Breast epithelium (tissue), 3 donors: ENCODE results near the gene PTPRN2.

Source experiments
- POLR2A ChIP-seq: fragments of 450-650 bp; IDR thresholded peaks from one replicate; pipeline ENCODE4 v1.6.1; 2016; ENCODE audit warnings: antibody characterized with exemption, mild to moderate bottlenecking, moderate library complexity
- POLR2AphosphoS5 ChIP-seq, 3 donors: sonication (generic); formaldehyde crosslinking; IDR thresholded peaks; one replicate each; pipeline ENCODE4 v1.6.1; 2017; ENCODE audit warnings: antibody characterized with exemption in 3 of 3

DNA sequence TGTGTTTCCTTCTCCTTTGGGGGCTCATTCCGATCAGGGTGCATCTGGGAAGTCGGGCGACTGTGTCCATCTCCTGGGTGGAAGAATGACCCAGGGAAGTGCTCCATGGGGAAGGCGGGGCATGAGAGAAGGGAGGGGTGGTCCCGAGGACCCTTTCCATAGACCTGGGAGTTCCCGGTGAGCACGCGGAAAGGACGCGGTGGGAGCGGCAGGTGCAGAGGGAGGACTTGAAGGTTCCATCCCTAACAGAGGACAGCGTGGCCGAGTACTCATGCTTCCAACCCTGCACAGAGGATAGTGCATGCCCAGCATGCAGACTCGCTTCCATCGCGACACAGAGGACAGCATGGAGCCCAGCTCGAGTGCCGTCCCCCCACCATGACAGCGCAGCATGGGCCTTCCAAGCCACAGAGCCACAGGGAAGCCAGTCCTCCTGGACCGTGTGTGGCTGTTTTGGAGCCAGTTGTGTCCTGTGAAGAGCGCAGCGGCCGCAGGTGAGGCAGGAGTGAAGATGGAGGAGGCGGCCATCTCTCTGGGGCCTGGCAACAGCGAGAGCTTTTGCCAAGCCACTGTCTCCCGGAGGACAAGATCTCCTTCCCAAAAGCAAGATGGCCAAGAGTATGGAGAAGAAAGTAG, 969.4 kb downstream of the PTPRN2 start:
- TF ChIP-seq POLR2AphosphoS5 (IDR thresholded peaks at IDR 0.05): no peak
- TF ChIP-seq POLR2A: no peak
